Gastroesophageal sphincter (tissue), 4 donors: ENCODE data around the gene MBTD1. TPM values are rescaled to one million over a fixed set of nuclear protein-coding genes. Genes with fewer than 3 reads are reported as not detected.

ENCODE experiments used
- ATAC-seq: fragments of 150-250 bp; one replicate; pipeline ENCODE4 v1.9.1; 2016; ENCODE audit warnings: mild to moderate bottlenecking, moderate library complexity
- H3K27ac ChIP-seq, 4 donors: fragments of 200-600 bp; sonication (generic) in 3 of 4; 1 replicate in 3 of 4; 2 replicates in 1 of 4; pipeline ENCODE4 v1.5.1; 2016 to 2019
- H3K27me3 ChIP-seq: fragments of 200-600 bp; sonication (generic); one replicate; pipeline ENCODE4 v1.5.1; 2019
- H3K36me3 ChIP-seq, 2 donors: fragments of 200-600 bp; sonication (generic); one replicate each; pipeline ENCODE4 v1.5.1; 2019; ENCODE audit warnings: control low read depth in 1 of 2
- H3K4me1 ChIP-seq, 3 donors: fragments of 200-600 bp; sonication (generic); 1 replicate in 2 of 3; 2 replicates in 1 of 3; pipeline ENCODE4 v1.5.1; 2016 to 2019; ENCODE audit warnings: control low read depth in 2 of 3
- H3K4me3 ChIP-seq, 2 donors: fragments of 200-600 bp; sonication (generic); one replicate each; pipeline ENCODE4 v1.5.1; 2019; ENCODE audit warnings: mild to moderate bottlenecking in 1 of 2, moderate library complexity in 1 of 2
- H3K9me3 ChIP-seq, 3 donors: fragments of 200-600 bp; sonication (generic); one replicate each; pipeline ENCODE4 v1.5.1; 2017 to 2019; ENCODE audit warnings: control low read depth in 2 of 3
- CTCF ChIP-seq, 4 experiments: fragments of 200-600 bp in 2 of 4; fragments of 450-650 bp in 2 of 4; sonication (generic) in 1 of 4; IDR thresholded peaks; one replicate each; pipeline ENCODE4 v1.5.1; 2017 to 2019; ENCODE audit warnings: antibody characterized with exemption in 4 of 4, mild to moderate bottlenecking in 2 of 4, moderate library complexity in 2 of 4
- EP300 ChIP-seq: sonication (generic); formaldehyde crosslinking; IDR thresholded peaks from one replicate; pipeline ENCODE4 v1.6.1; 2017; ENCODE audit warnings: antibody characterized with exemption, mild to moderate bottlenecking
- POLR2A ChIP-seq, 2 donors: fragments of 450-650 bp; IDR thresholded peaks; one replicate each; pipeline ENCODE4 v1.6.1; 2017; ENCODE audit warnings: antibody characterized with exemption in 2 of 2, mild to moderate bottlenecking in 2 of 2, moderate library complexity in 1 of 2
- POLR2AphosphoS5 ChIP-seq: sonication (generic); formaldehyde crosslinking; IDR thresholded peaks from one replicate; pipeline ENCODE4 v1.6.1; 2017; ENCODE audit warnings: antibody characterized with exemption
- WGBS, 2 donors: methylation state at CpG; one replicate each; pipeline ENCODE4 v1.1.5; 2018; ENCODE audit warnings: low coverage in 1 of 2; 5-methylcytosine and 5-hydroxymethylcytosine counted together
- total RNA-seq, 4 donors: library from RNA; depleted of rRNA; stranded (reverse); fragments of >200 nt; gene quantifications; one replicate each; pipeline ENCODE4 v1.1.0, GENCODE V29; 2016

The MBTD1 gene
- total RNA-seq, 4 donors from 2014 or later, result 7.3 to 19.9 (median 13.1) TPM

- Histone ChIP-seq H3K4me3 (no peak overlapping the region), H3K27ac (peak overlapping the region; percentile 65 to 82 (median 74)), H3K27me3 (no peaks in the 10 kb centered on the region), H3K36me3 (peaks cover 4 to 85% of the 10 kb centered on the region in 2 donors), H3K4me1 (peaks cover 0 to 34% (median 0%) of the 10 kb centered on the region in 3 donors), H3K9me3 (peaks cover 0 to 3% (median 0%) of the 10 kb centered on the region in 3 donors)
- peak; percentile 53 for ATAC-seq
- WGBS, 2 donors, result 44 to 49% methylated on average over 2 of the region's 2 CpGs
- no peak for TF ChIP-seq POLR2A (IDR thresholded peaks at IDR 0.05)
- TF ChIP-seq CTCF (IDR thresholded peaks at IDR 0.05), result no peak
- no peak for TF ChIP-seq EP300
- peak; percentile 30 for TF ChIP-seq POLR2AphosphoS5
Observed at GRCh38 chr17:51289696-51290111, 29.9 kb upstream of the MBTD1 start.

- 86 to 100% methylated on average over 1 of the region's 1 CpG for WGBS, 2 donors
- ATAC-seq, result no peak
- H3K36me3 ChIP-seq, result peaks cover 4 to 92% of the 10 kb centered on the region in 2 donors
- H3K9me3 ChIP-seq, result no peaks in the 10 kb centered on the region
- TF ChIP-seq EP300 (no peak), POLR2A (IDR thresholded peaks at IDR 0.05) (no peak), CTCF (IDR thresholded peaks at IDR 0.05) (no peak), POLR2AphosphoS5 (no peak)
- H3K4me3 ChIP-seq, result no peak overlapping the region
- H3K27me3 ChIP-seq, result no peaks in the 10 kb centered on the region
- peaks cover 0 to 35% (median 0%) of the 10 kb centered on the region in 3 donors for H3K4me1 ChIP-seq
- H3K27ac ChIP-seq, result no peak overlapping the region
Observed at GRCh38 chr17:51287412-51287811, 27.6 kb upstream of the MBTD1 start.

- H3K4me3 ChIP-seq, result no peak overlapping the region
- H3K36me3 ChIP-seq, result peaks cover 0 to 85% of the 10 kb centered on the region in 2 donors
- H3K27ac ChIP-seq, result no peak overlapping the region
- ATAC-seq, result no peak
- no peaks in the 10 kb centered on the region for H3K27me3 ChIP-seq
- H3K4me1 ChIP-seq, result peaks cover 0 to 29% (median 0%) of the 10 kb centered on the region in 3 donors
- TF ChIP-seq CTCF (IDR thresholded peaks at IDR 0.05) (no peak), POLR2A (IDR thresholded peaks at IDR 0.05) (no peak), POLR2AphosphoS5 (no peak)
- H3K9me3 ChIP-seq, result no peaks in the 10 kb centered on the region
Observed at GRCh38 chr17:51279183-51279582, 19.3 kb upstream of the MBTD1 start.

GRCh38 chr17:51275381-51275780 lies 15.5 kb upstream of the MBTD1 start:
- peaks cover 0 to 39% (median 0%) of the 10 kb centered on the region in 3 donors for H3K4me1 ChIP-seq
- no peaks in the 10 kb centered on the region for H3K27me3 ChIP-seq
- peaks cover 2 to 91% of the 10 kb centered on the region in 2 donors for H3K36me3 ChIP-seq
- H3K4me3 ChIP-seq, result no peak overlapping the region
- 83 to 100% methylated on average over 1 of the region's 1 CpG for WGBS, 2 donors
- no peak overlapping the region for H3K27ac ChIP-seq
- TF ChIP-seq CTCF (IDR thresholded peaks at IDR 0.05), result no peak
- TF ChIP-seq EP300, result no peak
- no peak for TF ChIP-seq POLR2A (IDR thresholded peaks at IDR 0.05)
- no peak for TF ChIP-seq POLR2AphosphoS5
- H3K9me3 ChIP-seq, result no peaks in the 10 kb centered on the region
- ATAC-seq, result no peak

- no peak for ATAC-seq
- H3K4me1 ChIP-seq, result peaks cover 0 to 36% (median 0%) of the 10 kb centered on the region in 3 donors
- TF ChIP-seq POLR2AphosphoS5 (no peak), POLR2A (IDR thresholded peaks at IDR 0.05) (no peak), CTCF (IDR thresholded peaks at IDR 0.05) (no peak), EP300 (no peak)
- H3K4me3 ChIP-seq, result no peak overlapping the region
- H3K27ac ChIP-seq, result no peak overlapping the region
- no peaks in the 10 kb centered on the region for H3K9me3 ChIP-seq
- WGBS, 2 donors, result 88 to 100% methylated on average over 1 of the region's 1 CpG
- H3K27me3 ChIP-seq, result no peaks in the 10 kb centered on the region
- H3K36me3 ChIP-seq, result peaks cover 5 to 98% of the 10 kb centered on the region in 2 donors
Observed at GRCh38 chr17:51272812-51273211, 13.0 kb upstream of the MBTD1 start.
